Upper lobe of left lung (tissue), 6 donors: Measurements from ENCODE around the gene LRRC47. TPM values are rescaled to one million over a fixed set of nuclear protein-coding genes. Genes with fewer than 3 reads are reported as not detected.

Experiments
- ATAC-seq, 2 donors: fragments of 200-7000 bp; cut with Tn5 transposase; one replicate each; pipeline ENCODE4 v1.9.1; 2022; ENCODE audit warnings: mild to moderate bottlenecking in 2 of 2, moderate library complexity in 2 of 2; ENCODE audit not compliant: low FRiP score in 2 of 2
- DNase-seq, 2 donors: peaks; one replicate each; pipeline ENCODE4 v3.0.0-alpha.2; 2019 to 2020
- H3K27ac ChIP-seq, 4 donors: fragments of 200-600 bp; sonication (generic); one replicate each; pipeline ENCODE4 v1.5.1; 2016 to 2019
- H3K27me3 ChIP-seq, 4 donors: fragments of 200-600 bp; sonication (generic); one replicate each; pipeline ENCODE4 v1.5.1; 2017 to 2019
- H3K36me3 ChIP-seq, 4 donors: fragments of 200-600 bp; sonication (generic); one replicate each; pipeline ENCODE4 v1.5.1; 2016 to 2019
- H3K4me1 ChIP-seq, 4 donors: fragments of 200-600 bp; sonication (generic); one replicate each; pipeline ENCODE4 v1.5.1; 2018 to 2019
- H3K4me3 ChIP-seq, 4 donors: fragments of 200-600 bp; sonication (generic); one replicate each; pipeline ENCODE4 v1.5.1; 2017 to 2019; ENCODE audit warnings: mild to moderate bottlenecking in 2 of 4, moderate library complexity in 1 of 4
- H3K9me3 ChIP-seq, 4 donors: fragments of 200-600 bp; sonication (generic); one replicate each; pipeline ENCODE4 v1.5.1; 2018 to 2019
- CTCF ChIP-seq, 6 experiments: fragments of 450-650 bp in 4 of 6; fragments of 200-600 bp in 2 of 6; sonication (generic) in 2 of 6; IDR thresholded peaks; one replicate each; pipeline ENCODE4 v1.5.1; 2016 to 2019; ENCODE audit warnings: antibody characterized with exemption in 6 of 6
- EP300 ChIP-seq, 4 donors: sonication (generic); formaldehyde crosslinking; IDR thresholded peaks; one replicate each; pipeline ENCODE4 v1.5.1; 2017; ENCODE audit warnings: antibody characterized with exemption in 4 of 4, control low read depth in 2 of 4
- POLR2A ChIP-seq, 4 donors: fragments of 450-650 bp; IDR thresholded peaks; one replicate each; pipeline ENCODE4 v1.5.1; 2016 to 2017; ENCODE audit warnings: antibody characterized with exemption in 4 of 4, mild to moderate bottlenecking in 2 of 4
- POLR2AphosphoS5 ChIP-seq, 2 donors: sonication (generic); formaldehyde crosslinking; IDR thresholded peaks; one replicate each; pipeline ENCODE4 v1.5.1; 2017; ENCODE audit warnings: antibody characterized with exemption in 2 of 2
- WGBS, 2 donors: methylation state at CpG; one replicate each; pipeline ENCODE4 v1.1.5; 2017 to 2018; 5-methylcytosine and 5-hydroxymethylcytosine counted together
- total RNA-seq, 6 donors: library from RNA; depleted of rRNA in 4 of 6; stranded (reverse); fragments of >200 nt in 4 of 6; gene quantifications; one replicate each; pipeline versions ENCODE4 v1.1.0 to v1.2.1, GENCODE V29; 2016 to 2021
- donor health status: DM: no; HTN: no; CAD: no; lungs with moderate emphysema.
- donor health status: DM: no; HTN: yes; CAD: no; lungs with severe emphysema.

LRRC47 gene
- total RNA-seq, 6 donors from 2014 or later = 30.3 to 63.9 (median 39.3) TPM

- Histone ChIP-seq H3K9me3 (no peaks in the 10 kb centered on the region), H3K4me1 (peaks cover 24 to 54% (median 46%) of the 10 kb centered on the region in 4 donors), H3K36me3 (peaks cover 10 to 32% (median 24%) of the 10 kb centered on the region in 4 donors), H3K4me3 (no peak overlapping the region), H3K27ac (no peak overlapping the region), H3K27me3 (no peaks in the 10 kb centered on the region)
- peak; percentile 41 to 72 for DNase-seq
- 68 to 80% methylated on average over 8 to 20 of the region's 21 CpGs for WGBS, 2 donors
- no peak for ATAC-seq
- TF ChIP-seq POLR2A (IDR thresholded peaks at IDR 0.05) (no peak), CTCF (IDR thresholded peaks at IDR 0.05) (no peak), POLR2AphosphoS5 (IDR thresholded peaks at IDR 0.05) (no peak), EP300 (IDR thresholded peaks at IDR 0.05) (no peak)
Observed at GRCh38 chr1:3776231-3776961, 19.9 kb downstream of the LRRC47 start.

GRCh38 chr1:3775490-3776230, 20.6 kb downstream of the LRRC47 start:
- Histone ChIP-seq H3K9me3 (no peaks in the 10 kb centered on the region), H3K4me3 (no peak overlapping the region), H3K4me1 (peaks cover 26 to 58% (median 47%) of the 10 kb centered on the region in 4 donors), H3K27me3 (no peaks in the 10 kb centered on the region), H3K36me3 (peaks cover 8 to 25% (median 17%) of the 10 kb centered on the region in 4 donors), H3K27ac (no peak overlapping the region)
- DNase-seq (peak; percentile 57 to 84), ATAC-seq (peak in 1 of 2 donors; percentile 31)
- TF ChIP-seq EP300 (IDR thresholded peaks at IDR 0.05) (no peak), CTCF (IDR thresholded peaks at IDR 0.05) (peak in 4 of 6 experiments; percentile 18 to 28 (median 22)), POLR2A (IDR thresholded peaks at IDR 0.05) (no peak)
- 35 to 51% methylated on average over 11 to 20 of the region's 27 CpGs for WGBS, 2 donors

GRCh38 chr1:3774946-3775489, 21.3 kb downstream of the LRRC47 start:
- ATAC-seq (no peak), DNase-seq (peak in 1 of 2 donors; percentile 76)
- H3K27ac ChIP-seq = no peak overlapping the region
- H3K4me3 ChIP-seq = no peak overlapping the region
- no peaks in the 10 kb centered on the region for H3K27me3 ChIP-seq
- TF ChIP-seq EP300 (IDR thresholded peaks at IDR 0.05) (no peak), POLR2A (IDR thresholded peaks at IDR 0.05) (no peak), CTCF (IDR thresholded peaks at IDR 0.05) (no peak), POLR2AphosphoS5 (IDR thresholded peaks at IDR 0.05) (no peak)
- H3K9me3 ChIP-seq = no peaks in the 10 kb centered on the region
- 53 to 68% methylated on average over 14 of the region's 17 CpGs for WGBS, 2 donors
- H3K36me3 ChIP-seq = peaks cover 3 to 18% (median 11%) of the 10 kb centered on the region in 4 donors
- peaks cover 26 to 58% (median 47%) of the 10 kb centered on the region in 4 donors for H3K4me1 ChIP-seq

- H3K4me3 ChIP-seq = no peak overlapping the region
- peaks cover 26 to 58% (median 47%) of the 10 kb centered on the region in 4 donors for H3K4me1 ChIP-seq
- DNase-seq (peak in 1 of 2 donors; percentile 80), ATAC-seq (no peak)
- 77% methylated on average over 18 of the region's 19 CpGs; no CpG with 5 or more reads in 1 of the 2 donors for WGBS, 2 donors
- H3K9me3 ChIP-seq = no peaks in the 10 kb centered on the region
- TF ChIP-seq EP300 (IDR thresholded peaks at IDR 0.05) (no peak), CTCF (IDR thresholded peaks at IDR 0.05) (no peak), POLR2A (IDR thresholded peaks at IDR 0.05) (no peak), POLR2AphosphoS5 (IDR thresholded peaks at IDR 0.05) (no peak)
- no peaks in the 10 kb centered on the region for H3K27me3 ChIP-seq
- H3K27ac ChIP-seq = no peak overlapping the region
- peaks cover 0 to 12% (median 5%) of the 10 kb centered on the region in 4 donors for H3K36me3 ChIP-seq
Observed at GRCh38 chr1:3774276-3774945, 21.9 kb downstream of the LRRC47 start.
